Non-pigmented ciliary epithelial cell (primary cell): ENCODE results near the gene CHST11.
"Not testable (repeated sequence)": the region's sequence is repeated elsewhere in the genome, so short reads cannot be mapped to it uniquely, and the experiment has no call there.

Experiments
- DNase-seq: peaks from one replicate; pipeline ENCODE4 v3.0.0-alpha.2; 2010; ENCODE audit warnings: low read depth

The CHST11 gene

DNA sequence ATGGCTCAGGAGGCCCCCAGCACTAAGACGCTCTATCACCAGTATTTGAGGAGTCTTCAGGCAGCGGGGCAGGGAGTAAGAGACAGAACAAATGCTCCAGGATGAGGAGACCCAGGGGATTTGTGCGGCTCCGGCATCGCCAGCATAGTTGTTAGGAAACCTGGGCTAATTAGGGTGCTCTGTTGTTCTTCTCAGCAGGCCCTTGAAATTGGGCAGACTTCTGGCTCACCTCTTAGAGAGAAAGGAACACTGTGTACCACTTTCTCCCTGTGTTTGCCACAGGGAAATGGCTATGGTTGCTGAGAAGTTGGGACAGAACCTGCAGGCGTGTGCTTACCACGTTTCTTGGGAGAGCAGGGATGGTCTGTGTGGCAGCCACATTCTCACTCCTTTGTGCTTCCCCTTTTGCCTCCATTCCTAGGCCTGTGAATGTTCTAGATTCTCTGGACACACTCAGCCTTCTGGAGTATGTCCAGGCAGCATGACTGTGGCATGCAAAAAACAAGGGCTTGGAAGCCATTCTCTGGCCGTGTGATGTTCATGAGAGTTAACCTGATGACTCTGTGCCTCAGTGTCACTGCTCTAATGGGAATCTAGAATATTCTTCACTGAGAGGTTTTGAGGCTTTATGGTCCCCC, 109.0 kb downstream of the CHST11 start:
- DNase-seq: no peak

DNA sequence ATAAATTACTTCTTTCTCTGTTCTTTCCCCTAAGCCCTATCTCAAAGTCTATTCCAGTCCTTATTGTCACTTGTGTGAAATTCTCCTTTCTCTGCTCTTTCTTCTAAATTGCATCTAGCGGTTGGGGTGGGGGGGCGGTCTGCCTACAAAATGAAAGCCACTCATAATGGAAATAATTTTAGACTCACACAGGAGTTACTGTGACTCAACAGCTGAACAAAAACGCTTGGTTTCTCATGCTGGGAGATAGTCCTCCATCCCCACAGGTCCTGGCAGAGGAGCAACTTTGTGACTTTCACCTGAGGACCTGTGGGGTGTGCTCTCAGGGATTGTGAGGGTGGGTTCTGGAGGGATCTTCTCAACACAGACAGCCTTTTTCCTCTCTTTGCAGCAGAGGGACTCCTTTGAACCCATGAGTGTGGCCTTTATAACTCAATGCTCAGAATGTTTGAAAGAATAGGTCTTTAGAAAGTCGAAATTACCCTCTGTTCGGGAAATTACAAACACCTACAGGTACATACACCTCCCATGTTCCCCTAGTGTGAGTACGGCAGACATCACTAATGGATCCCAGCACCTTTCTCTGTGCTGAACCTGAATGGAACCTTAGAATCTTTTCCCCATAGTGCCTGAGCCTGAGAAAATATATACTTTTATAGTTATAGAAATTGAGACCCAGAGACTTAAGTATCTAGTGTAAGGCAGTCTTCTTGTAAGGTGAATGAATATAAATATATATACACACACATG, 109.7 kb downstream of the CHST11 start:
- DNase-seq: no peak

DNA sequence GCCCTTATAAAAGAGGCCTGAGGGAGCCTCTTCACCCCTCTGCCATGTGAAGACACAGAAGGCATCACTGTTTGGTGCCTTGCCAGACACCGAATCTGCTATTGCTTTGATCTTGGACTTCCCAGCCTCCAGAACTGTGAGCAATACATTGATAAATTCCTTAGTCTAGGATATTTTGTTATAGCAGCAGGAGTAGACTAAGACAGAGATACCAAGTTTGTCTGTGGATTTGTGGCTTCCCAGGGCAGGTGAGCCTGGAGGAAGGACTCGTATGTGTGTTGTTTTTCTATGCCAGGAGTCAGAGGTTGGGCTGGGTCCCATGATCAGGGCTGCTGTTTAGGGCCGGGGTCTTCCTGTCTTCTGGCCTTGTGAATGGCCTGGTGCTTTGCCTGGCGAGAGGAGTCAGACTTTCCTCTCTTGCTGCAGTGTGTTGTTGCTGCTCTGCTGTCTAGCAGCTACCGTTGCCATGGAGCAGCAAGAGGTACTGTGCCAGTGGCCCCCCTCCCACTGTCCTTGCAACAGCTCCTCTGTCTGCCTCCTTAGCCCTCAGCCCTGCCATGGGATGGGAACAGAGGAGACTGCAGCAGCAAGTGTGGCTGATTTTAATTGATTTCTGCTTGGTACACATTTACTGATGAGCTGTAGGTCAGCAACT, 111.2 kb downstream of the CHST11 start:
- DNase-seq: no peak

DNA sequence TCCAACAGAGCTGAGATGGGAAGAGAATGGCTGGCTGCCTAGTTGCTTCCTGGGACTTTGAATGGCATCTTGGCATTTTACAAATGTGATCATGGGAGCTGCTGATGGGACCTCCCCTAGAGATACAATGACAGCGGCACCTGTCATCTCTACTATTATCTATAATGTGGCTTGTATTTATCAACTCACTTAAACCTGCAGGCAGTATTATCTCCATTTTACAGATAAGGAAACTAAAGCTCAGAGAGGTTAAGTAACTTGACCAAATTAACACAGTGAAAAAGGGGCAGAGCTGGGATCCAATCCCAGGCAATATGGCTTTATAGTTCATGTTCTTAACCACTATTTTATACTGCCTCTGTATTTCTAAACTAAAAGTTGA, 111.7 kb downstream of the CHST11 start:
- DNase-seq: no peak

DNA sequence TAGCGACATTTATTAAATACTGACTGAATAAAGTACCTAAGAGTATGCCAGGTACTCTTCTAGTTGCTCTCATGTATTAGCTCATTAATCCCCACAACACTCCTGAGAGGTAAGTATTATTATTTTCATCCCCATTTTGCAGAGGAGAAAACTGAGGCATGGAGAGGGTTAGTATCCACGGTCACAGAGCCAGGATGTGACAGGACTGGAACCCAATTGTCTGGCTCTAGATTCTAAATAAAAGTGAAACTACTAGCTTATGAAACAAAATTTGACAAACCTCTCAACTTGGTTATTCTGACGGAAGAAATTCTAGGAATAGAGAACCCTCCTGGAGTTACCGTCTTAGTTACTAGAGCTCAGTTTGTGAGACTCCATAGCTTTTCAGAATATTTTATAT, 112.2 kb downstream of the CHST11 start:
- no peak for DNase-seq

DNA sequence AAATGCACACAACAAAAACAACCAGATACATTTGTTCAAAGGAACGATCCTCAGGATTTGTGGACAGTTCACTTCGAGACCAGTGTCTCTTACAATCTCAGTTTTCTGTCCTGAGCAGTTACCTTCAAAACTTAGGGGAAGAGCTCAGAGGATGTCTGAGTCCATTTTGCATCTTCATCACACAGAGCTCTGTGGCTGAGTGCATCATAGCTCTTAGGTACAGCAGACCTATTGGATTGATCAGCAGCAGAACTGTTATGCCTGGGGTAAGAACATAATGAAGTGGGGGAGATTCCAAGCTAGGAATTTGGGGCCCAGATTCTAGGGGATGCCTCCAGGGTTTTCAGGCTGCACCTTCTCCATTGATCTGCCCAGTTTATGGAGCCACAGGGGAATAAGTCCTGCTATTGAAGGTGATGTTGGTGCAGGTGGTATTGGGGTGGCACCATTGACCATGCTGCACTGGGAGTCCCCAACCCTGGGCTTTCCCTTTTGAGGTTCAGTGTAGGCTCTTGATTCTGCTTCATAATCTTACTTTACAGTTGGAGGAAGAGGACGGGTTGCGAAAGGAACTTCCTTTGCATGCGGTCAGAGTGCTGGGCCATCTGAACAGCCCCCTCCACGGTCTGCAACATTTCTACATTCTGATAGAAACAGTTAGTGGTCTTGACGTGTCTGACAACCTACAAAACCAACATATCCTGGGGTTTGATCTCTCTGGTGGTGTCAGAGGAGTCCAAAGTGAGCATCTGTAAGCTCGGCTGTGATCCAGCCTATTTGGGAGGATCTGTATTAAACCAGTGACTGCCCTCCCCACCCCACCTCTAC, 112.8 kb downstream of the CHST11 start:
- DNase-seq: no peak

DNA sequence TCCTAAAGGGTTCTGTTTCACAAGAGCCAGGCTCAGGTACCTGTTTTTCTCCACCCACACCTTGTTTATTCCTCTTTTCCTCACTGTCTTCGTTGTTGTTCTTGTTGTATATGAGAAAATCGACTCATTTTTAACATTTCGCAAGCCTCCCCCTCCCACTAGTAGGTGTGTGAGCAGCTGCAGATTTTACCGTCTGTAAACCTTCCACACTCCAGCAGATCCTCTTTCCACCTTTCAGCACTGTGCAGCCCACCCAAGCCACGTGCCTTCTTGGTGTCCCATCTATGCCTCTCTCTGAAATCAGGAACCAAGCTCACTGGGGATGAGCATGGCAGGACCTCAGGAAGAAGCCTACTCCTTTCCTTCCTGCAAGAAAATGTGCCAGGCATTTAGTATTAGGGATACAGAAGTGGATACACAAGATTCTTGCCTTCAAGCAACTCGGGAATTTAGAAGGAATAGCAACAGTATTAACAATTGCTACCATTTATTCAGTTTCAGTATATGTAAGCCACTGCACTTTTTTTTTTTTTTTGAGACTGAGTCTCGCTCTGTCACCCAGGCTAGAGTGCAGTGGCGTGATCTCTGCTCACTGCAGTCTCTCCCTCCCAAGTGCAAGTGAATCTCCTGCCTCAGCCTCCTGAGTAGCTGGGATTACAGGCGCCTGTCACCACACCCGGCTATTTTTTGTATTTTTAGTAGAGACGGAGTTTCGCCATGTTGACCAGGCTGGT, 113.6 kb downstream of the CHST11 start:
- no peak for DNase-seq

DNA sequence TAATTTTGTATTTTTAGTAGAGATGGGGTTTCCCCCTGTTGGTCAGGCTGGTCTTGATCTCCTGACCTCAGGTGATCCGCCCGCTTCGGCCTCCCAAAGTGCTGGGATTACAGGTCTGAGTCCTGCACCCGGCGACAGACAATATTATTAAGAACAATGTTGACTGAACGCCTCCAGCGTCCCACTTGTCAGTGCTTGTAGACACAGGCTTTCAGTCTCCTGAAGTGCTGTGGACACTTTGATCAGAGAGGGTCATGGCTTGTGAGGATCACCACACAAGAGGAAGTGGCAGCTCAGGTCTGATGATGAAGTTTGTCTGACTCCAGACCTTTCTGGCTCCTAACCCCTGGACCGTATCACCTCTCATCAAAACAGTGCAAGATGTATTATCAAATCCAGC, 114.6 kb downstream of the CHST11 start:
- DNase-seq: no peak

DNA sequence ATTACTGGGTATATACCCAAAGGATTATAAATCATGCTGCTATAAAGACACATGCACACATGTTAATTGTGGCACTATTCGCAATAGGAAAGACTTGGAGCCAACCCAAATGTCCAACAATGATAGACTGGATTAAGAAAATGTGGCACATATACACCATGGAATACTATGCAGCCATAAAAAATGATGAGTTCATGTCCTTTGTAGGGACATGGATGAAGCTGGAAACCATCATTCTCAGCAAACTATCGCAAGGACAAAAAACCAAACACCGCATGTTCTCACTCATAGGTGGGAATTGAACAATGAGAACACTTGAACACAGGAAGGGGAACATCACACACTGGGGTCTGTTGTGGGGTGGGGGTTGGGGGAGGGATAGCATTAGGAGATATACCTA, 117.6 kb downstream of the CHST11 start:
- DNase-seq: not testable (repeated sequence)

DNA sequence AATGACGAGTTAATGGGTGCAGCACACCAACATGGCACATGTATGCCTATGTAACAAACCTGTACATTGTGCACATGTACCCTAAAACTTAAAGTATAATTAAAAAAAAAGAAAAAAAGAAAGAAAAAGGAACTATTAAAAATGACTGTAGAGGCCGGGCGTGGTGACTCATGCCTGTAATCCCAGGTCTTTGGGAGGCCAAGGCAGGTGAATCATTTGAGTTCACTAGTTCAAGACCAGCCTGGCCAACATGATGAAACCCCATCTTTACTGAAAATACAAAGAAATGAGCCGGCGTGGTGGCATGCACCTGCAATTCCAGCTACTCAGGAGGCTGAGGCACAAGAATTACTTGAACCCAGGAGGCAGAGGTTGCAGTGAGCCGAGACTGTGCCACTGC, 118.0 kb downstream of the CHST11 start:
- not testable (repeated sequence) for DNase-seq

DNA sequence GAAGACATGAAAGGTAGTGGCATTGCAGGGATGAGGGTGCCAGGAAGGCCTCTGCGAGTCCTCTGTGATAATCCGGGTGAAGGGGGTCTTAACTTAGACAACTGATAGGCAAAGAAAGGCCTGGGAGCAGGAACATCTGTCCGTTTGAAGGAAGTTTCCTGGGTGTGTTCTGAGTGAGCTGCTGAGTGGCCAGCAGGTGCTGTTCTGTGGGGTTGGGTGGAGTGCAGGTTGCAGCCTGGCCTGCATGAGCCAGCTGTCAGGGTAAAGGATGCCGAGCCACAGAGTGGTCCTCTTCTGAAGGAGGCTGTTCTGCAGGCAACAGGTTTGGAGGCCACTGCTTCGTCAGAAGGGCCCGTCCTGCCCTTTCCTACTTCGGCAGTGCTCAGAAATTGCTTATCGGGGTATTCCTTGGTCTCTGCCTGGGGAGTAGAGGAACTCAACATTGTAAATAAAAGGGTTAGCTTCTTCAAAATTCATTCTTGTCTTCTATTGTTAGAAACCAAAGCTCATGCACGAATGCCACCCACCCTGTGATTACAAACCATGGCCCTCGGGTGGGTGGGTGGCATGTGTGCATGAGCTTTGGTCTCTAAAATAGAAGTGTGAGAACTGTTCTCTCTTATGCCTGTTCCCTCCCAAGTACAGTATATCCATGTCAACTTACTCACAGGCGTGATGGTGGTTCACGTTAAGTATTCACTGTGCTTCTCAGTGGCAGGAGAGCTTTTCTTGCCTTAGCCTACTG, 118.9 kb downstream of the CHST11 start:
- DNase-seq: no peak

DNA sequence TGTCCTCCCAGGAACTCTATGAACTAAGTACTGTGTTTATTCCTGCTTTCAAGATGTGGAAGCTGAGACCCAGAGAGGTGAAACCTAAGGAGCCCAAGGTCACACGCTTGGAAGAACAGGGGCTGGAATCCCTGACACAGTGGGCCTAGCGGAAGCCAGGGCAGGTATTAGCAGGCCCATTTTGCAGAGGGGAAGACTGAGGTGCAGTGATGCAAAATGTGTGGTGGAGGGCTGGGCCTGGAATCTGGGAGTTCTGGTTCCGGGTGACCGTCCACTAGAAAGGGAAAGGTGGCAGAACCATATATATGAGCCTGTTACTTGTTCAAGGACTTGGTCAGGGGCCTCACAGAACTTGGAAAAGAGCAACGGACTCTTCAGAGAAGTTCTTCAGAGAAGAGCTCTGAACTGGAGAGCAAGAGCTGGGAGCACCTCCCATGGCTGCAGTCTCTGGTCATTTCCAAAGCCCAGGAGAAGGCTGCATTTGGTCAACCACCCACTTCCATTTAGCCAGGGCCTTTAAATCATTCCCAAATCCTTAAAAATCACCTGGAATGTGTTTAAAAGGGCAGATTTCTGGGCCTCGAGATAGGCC, 119.5 kb downstream of the CHST11 start:
- DNase-seq: no peak

DNA sequence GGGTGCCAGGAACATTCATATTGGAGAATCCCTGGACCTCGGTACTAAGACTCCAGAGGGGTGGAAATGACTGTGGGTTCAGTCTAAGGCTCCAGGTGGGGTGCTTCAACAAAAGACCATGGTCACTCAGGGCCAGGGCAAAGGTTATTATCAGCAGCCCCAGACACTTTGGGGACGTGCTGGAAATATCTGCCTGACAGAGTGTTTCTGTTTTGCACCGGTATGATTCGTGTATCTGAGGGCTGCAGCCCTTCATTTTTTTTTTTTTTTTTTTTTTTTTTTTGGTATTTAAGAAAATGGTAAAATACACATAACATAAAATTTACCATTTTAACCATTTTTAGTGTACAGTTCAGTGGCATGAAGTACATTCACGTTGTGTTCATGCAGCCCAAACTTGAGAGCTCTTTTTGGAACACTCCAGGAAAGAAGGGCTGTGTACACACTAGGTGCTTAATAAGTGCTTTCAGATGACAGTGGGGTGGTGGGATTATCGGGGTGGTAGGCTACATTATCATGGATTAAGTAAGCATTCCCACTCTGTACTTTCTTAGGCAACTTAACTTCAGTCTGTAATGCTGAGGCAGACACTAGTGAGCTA, 120.3 kb downstream of the CHST11 start:
- no peak for DNase-seq

DNA sequence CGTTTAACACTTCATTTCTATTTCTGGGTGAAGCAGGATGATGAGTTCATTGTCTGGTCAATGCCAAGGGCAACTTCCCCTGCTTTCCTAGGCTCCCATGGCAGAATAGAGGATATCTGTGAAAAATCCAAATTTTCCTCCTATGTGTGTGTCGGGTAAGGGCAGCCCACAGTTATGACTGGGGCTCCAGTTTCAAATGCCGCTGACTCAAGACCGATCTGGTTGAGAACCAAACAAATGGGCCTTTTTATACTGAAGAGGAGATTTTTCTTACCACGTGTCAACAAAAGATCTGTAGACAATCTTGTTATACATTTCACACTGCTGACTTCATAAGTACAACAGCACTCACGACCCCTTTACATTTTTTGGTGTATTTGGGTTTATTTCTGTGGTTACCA, 120.8 kb downstream of the CHST11 start:
- DNase-seq: peak; percentile 80

DNA sequence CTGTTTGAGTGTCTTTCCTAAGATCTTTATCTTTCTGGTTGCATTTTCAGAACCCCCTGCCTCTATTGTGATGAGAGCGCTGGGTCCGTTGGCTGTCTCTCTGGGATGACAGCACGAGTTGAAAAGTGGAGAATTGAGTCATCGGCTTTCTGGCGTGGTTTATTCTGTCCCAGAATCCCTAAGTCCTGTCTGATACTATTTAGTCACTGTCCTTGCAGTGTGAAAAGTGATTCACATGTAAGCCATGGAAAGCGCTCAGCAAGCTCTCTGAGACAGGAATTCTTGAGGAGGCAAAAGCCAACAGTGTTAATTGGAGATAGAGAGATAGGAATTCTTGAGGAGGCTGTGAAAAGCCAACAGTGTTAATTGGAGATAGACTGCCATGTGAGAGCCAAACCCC, 121.7 kb downstream of the CHST11 start:
- DNase-seq: peak; percentile 84

DNA sequence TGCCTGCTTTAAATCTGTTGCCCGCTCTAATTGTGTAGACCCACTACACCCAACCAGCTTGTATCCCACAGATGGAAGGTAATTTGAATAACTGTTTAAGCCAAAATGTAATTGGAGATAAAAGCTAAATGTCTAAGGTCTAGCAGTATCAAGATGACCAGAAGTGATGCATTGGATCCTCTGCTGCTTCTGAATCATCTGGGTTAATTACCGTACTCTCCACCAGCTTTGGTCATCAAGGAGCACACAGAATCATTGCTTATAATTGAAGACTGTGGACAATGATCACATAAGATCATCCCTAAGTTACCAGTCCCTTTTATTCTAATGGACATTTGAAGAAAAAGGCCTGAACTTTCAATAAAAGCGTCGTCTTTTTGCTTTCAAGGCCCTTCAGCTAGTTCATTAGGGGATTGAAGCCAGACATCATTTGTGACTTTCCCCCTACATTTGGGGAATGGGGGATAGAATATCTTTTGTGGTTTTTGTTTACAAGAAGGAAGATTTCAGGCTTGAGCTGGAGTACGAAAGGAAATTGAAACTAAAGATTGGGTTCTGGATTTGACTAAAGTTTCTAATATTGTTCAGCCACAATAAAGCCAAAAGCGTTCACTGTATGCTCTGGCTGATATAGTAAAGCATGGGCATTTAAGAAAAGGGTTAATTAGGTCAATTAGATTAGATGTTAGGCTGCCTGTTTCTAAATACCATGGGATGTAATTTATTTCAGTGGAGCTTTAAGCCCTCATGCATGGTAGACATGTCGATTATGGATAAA, 123.2 kb downstream of the CHST11 start:
- no peak for DNase-seq

DNA sequence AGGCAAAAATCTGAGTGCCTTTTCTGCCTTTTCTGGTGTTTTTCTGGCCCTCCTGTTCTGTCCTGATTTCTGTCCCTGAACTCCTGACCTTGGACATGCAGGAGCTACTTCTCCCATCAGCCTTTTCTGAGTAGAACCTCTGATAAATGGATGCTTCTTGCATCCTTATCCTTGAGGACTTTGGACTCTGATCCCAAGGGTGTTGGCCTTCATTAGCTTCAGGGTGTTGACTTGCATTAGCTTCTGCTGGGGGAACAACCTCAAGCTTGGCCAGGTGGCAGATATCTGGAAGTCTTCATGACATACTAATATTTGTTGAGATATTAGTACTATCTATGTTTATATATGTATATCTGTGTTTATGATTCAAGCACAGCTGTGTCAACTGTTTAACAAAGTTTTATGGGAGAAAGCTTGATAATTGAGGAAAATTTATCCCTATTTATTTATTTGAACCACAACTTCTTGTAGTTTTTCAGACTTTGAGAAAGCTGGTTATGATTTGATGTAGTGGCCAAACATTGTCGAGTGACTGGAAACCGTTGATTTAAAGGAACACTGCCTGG, 124.3 kb downstream of the CHST11 start:
- DNase-seq: no peak

DNA sequence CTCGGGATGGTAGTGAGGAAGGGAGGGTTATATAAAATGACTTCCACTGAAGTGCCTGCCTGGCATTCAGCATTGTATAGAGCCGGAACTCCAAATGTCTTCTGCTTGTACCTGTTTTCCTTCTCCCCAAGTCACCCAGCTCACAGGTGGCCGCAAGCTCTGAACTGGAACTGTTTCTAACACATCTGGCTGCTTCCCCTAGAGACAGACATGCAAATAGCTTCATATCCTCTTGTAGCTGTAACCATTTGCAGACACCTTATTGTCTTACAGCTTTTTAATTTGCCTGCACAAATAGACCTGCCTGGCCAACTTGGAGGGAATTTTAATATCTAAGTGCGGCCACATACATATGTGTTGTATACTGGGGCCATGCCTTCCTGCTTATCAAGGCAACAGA, 126.0 kb downstream of the CHST11 start:
- no peak for DNase-seq

DNA sequence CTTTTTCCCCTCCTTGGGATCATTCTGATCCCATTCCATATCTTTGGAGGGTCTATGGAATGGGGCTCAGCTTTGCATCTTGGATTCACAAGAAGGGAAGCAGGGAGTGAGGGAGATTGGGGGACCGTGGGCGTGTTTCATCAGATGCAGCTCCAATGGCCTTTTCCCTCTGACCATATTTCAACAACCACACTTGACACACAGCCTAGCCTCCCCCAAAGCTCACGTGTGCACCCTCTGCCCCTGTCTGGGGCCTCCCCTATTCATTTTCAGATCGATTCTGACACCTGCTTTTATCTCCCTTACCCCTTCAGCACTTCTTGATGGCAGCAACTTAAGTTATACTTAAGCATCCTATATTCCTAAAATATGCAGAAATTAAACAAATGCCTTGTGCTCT, 126.6 kb downstream of the CHST11 start:
- no peak for DNase-seq
